ENCODE data around the gene SEPTIN3. TPM values are rescaled to one million over a fixed set of nuclear protein-coding genes. Genes with fewer than 3 reads are reported as not detected.
A peak's percentile ranks its signal among the peaks of the same experiment; 100 is the strongest.

The SEPTIN3 gene
- total and polyA plus RNA-seq, 2 of the 8 experiments (the other 6 are each of a cell fraction or from before 2014, with no cell fraction given), result 38.9 to 52.9 TPM

- peaks cover 13% of the 10 kb centered on the region for H3K23me2 ChIP-seq (ENCODE audit: low read depth, low read length)
- peak overlapping the region; percentile 4; the same call in 1 of the 2 replicates for H3K18ac ChIP-seq (ENCODE audit: extremely low read depth, low read length)
- no peak overlapping the region for H2AFZ ChIP-seq (ENCODE audit: low read length)
- H4K20me1 ChIP-seq (replicated peaks in 1 of 2; ENCODE audit: control insufficient read depth in 1 of 2, insufficient read depth in 2 of 2, low read length in 2 of 2), result peaks cover 0 to 5% of the 10 kb centered on the region in 2 experiments
- H3K27me3 ChIP-seq (replicated peaks in 1 of 4; ENCODE audit: control insufficient read depth in 3 of 4, extremely low read depth in 1 of 4, insufficient read depth in 3 of 4, low read length in 3 of 4), result peaks cover 10 to 29% (median 26%) of the 10 kb centered on the region in 4 experiments
- FAIRE-seq (no peak), DNase-seq (ENCODE audit: low read depth in 1 of 2, low spot score in 2 of 2) (peak in 1 of 2 experiments; percentile 39)
- H2BK20ac ChIP-seq (ENCODE audit: low read length), result no peak overlapping the region
- H4K8ac ChIP-seq (ENCODE audit: extremely low read depth, insufficient read depth, low read length), result no peak overlapping the region
- H3K4me1 ChIP-seq (replicated peaks in 1 of 4; ENCODE audit: control insufficient read depth in 3 of 4, insufficient read depth in 4 of 4, low read length in 3 of 4), result peaks cover 0 to 14% (median 10%) of the 10 kb centered on the region in 4 experiments; a peak in 6 of 7 replicates
- no peak overlapping the region for H2BK120ac ChIP-seq (replicated peaks; ENCODE audit: low read depth, low read length)
- no peak overlapping the region for H3K14ac ChIP-seq (ENCODE audit: insufficient read length)
- no peak overlapping the region for H4K5ac ChIP-seq (ENCODE audit: insufficient read length, low read depth, low read length)
- no peak overlapping the region for H3K27ac ChIP-seq (ENCODE audit: low read depth, low read length)
- peaks cover 0 to 5% of the 10 kb centered on the region in 2 experiments; a peak in 1 of 4 replicates for H3K79me2 ChIP-seq (ENCODE audit: control insufficient read depth in 1 of 2, insufficient read depth in 2 of 2, low read length in 2 of 2)
- H2AK5ac ChIP-seq (ENCODE audit: low read depth, low read length), result peak overlapping the region; percentile 24; the same call in 1 of the 2 replicates
- H3K4me3 ChIP-seq (ENCODE audit: extremely low read depth in 1 of 4, insufficient read depth in 2 of 4, low read depth in 3 of 4, low read length in 4 of 4), result peak overlapping the region in 1 of 4 experiments; percentile 83; a peak in 2 of 8 replicates
- 83% methylated on average over 12 of the region's 12 CpGs; no CpG with 5 or more reads in 1 of the 2 experiments for WGBS, 2 experiments (ENCODE audit: extremely low coverage in 1 of 2, insufficient coverage in 1 of 2, insufficient read length in 1 of 2, insufficient replicate concordance in 2 of 2, low coverage in 1 of 2, low lambda C conversion rate in 2 of 2, missing lambda C conversion rate in 1 of 2)
- CTCF ChIA-PET (ENCODE audit: partially characterized antibody), result interaction anchor here (0.6 to 2.3 kb wide), 7 partner anchors 9 to 294 kb away, joined by 3 to 14 read pairs (median 4); no protein-coding TSS in a partner anchor
- POLR2A ChIA-PET (ENCODE audit: partially characterized antibody), result interaction anchor here (0.5 to 1.4 kb wide), 3 partner anchors 8 to 395 kb away, joined by 3 to 5 read pairs (median 4); no protein-coding TSS in a partner anchor
- H3K9me3 ChIP-seq (ENCODE audit: insufficient read depth in 2 of 2, low read depth in 1 of 2, low read length in 1 of 2), result no peaks in the 10 kb centered on the region
- H3K23ac ChIP-seq (ENCODE audit: insufficient read length), result no peak overlapping the region
- H3K4me2 ChIP-seq (ENCODE audit: insufficient read depth in 1 of 2, low read depth in 2 of 2, low read length in 2 of 2), result peak overlapping the region in 1 of 2 experiments; percentile 89; a peak in 1 of 4 replicates
- H2BK15ac ChIP-seq (ENCODE audit: low read length), result 0 out of 2 replicates have a peak overlapping the region, but pooled peaks have one; percentile 10
- H3K36me3 ChIP-seq (ENCODE audit: control insufficient read depth in 2 of 4, insufficient read depth in 4 of 4, low read length in 3 of 4), result no peaks in the 10 kb centered on the region
- no peak overlapping the region for H3K9ac ChIP-seq (replicated peaks in 1 of 4; ENCODE audit: extremely low read depth in 1 of 4, low read depth in 3 of 4, low read length in 3 of 4)
- H2BK5ac ChIP-seq (ENCODE audit: low read depth, low read length), result no peak overlapping the region
- no peak overlapping the region for H3K4ac ChIP-seq (replicated peaks; ENCODE audit: insufficient read length, low read depth, low read length)
- H2BK12ac ChIP-seq (ENCODE audit: low read depth, low read length), result peak overlapping the region; percentile 60; the same call in 1 of the 2 replicates
- no peak overlapping the region for H3K56ac ChIP-seq (replicated peaks; ENCODE audit: insufficient read length, low read depth, low read length)
- no peak overlapping the region for H4K91ac ChIP-seq (replicated peaks; ENCODE audit: insufficient read length, low read length)
- peaks cover 2% of the 10 kb centered on the region; the same call in 1 of the 2 replicates for H3K79me1 ChIP-seq (ENCODE audit: low read depth, low read length)
- TF ChIP-seq, protein P1, sequence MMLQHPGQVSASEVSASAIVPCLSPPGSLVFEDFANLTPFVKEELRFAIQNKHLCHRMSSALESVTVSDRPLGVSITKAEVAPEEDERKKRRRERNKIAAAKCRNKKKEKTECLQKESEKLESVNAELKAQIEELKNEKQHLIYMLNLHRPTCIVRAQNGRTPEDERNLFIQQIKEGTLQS (IDR thresholded peaks at IDR 0.05; ENCODE audit: insufficient read depth, low read depth, low read length), result no peak
- TF ChIP-seq HDAC6 (IDR thresholded peaks at IDR 0.05; ENCODE audit: low read depth, low read length) (no peak), POLR2AphosphoS5 (IDR thresholded peaks at IDR 0.05; ENCODE audit: low read depth, low read length) (no peak), GABPA (IDR thresholded peaks at IDR 0.05; ENCODE audit: borderline replicate concordance, insufficient read depth, low read length) (no peak), EZH2 (IDR thresholded peaks at IDR 0.05; ENCODE audit: low read depth, low read length, severe bottlenecking) (no peak), TBP (IDR thresholded peaks at IDR 0.05; ENCODE audit: low read depth, low read length) (no peak), POU5F1 (IDR thresholded peaks at IDR 0.05; ENCODE audit: low read depth, low read length) (no peak), NRF1 (IDR thresholded peaks at IDR 0.05; ENCODE audit: low read depth, low read length) (no peak), CHD1 (IDR thresholded peaks at IDR 0.05; ENCODE audit: low read depth, low read length) (no peak), JUN (IDR thresholded peaks at IDR 0.05; ENCODE audit: low read depth, low read length) (no peak)
Measured at GRCh38 chr22:41975299-41976069, 6.2 kb downstream of the SEPTIN3 start.
